GM10248 (cell line): Measurements from ENCODE around the gene KHSRP.

ENCODE experiments used
- CTCF ChIA-PET: fragments of 300-600 bp; sonication (Branson Sonifier 250); formaldehyde crosslinking; extraction: SDS; loops from one replicate; lab custom pipeline; 2021; ENCODE audit warnings: antibody characterized with exemption; lab: Yijun Ruan, JAX
- POLR2A ChIA-PET: fragments of 350-650 bp; sonication (Branson Sonifier 250); formaldehyde crosslinking; extraction: SDS; loops from one replicate; lab custom pipeline; 2020; ENCODE audit warnings: antibody characterized with exemption; lab: Yijun Ruan, JAX
- DNase-seq: peaks from one replicate; pipeline ENCODE4 v3.0.0; 2012; ENCODE audit errors: extremely low spot score
- TF ChIP-seq, protein P1 (sequence below): IDR thresholded peaks from 2 replicates; pipeline ENCODE4 v1.5.1; 2012; ENCODE audit warnings: mild to moderate bottlenecking, low read depth; ENCODE audit errors: extremely low read depth, missing control alignments, control extremely low read depth

Gene KHSRP

GRCh38 chr19:6393983-6394412 is 30.6 kb downstream of the KHSRP start:
- ChIA-PET POLR2A (interaction anchor here (0.5 to 1.4 kb wide), 4 partner anchors 12 to 606 kb away, joined by 3 to 6 read pairs (median 4); partner anchors contain the start of gene ALKBH7), CTCF (interaction anchor here (1.3 to 1.4 kb wide), 2 partner anchors 17 to 175 kb away, joined by 4 to 5 read pairs; no protein-coding TSS in a partner anchor)
- TF ChIP-seq, protein P1, sequence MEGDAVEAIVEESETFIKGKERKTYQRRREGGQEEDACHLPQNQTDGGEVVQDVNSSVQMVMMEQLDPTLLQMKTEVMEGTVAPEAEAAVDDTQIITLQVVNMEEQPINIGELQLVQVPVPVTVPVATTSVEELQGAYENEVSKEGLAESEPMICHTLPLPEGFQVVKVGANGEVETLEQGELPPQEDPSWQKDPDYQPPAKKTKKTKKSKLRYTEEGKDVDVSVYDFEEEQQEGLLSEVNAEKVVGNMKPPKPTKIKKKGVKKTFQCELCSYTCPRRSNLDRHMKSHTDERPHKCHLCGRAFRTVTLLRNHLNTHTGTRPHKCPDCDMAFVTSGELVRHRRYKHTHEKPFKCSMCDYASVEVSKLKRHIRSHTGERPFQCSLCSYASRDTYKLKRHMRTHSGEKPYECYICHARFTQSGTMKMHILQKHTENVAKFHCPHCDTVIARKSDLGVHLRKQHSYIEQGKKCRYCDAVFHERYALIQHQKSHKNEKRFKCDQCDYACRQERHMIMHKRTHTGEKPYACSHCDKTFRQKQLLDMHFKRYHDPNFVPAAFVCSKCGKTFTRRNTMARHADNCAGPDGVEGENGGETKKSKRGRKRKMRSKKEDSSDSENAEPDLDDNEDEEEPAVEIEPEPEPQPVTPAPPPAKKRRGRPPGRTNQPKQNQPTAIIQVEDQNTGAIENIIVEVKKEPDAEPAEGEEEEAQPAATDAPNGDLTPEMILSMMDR, result no peak
- no peak for DNase-seq

GRCh38 chr19:6393074-6393982 is 31.3 kb downstream of the KHSRP start, which contains the start of gene GTF2F1:
TSS of gene GTF2F1 (minus strand) at chr19:6393164. CDS start at chr19:6392995, 169 bp downstream.
- ChIA-PET POLR2A (interaction anchor here (0.6 to 1.4 kb wide), 4 partner anchors 11 to 206 kb away, joined by 4 to 6 read pairs (median 4); partner anchors contain the start of gene ALKBH7), CTCF (interaction anchor here (1.3 to 1.5 kb wide), 3 partner anchors 16 to 174 kb away, joined by 3 to 5 read pairs (median 4); no protein-coding TSS in a partner anchor)
- DNase-seq, result peak; percentile 98
- TF ChIP-seq, protein P1, result no peak

DNA sequence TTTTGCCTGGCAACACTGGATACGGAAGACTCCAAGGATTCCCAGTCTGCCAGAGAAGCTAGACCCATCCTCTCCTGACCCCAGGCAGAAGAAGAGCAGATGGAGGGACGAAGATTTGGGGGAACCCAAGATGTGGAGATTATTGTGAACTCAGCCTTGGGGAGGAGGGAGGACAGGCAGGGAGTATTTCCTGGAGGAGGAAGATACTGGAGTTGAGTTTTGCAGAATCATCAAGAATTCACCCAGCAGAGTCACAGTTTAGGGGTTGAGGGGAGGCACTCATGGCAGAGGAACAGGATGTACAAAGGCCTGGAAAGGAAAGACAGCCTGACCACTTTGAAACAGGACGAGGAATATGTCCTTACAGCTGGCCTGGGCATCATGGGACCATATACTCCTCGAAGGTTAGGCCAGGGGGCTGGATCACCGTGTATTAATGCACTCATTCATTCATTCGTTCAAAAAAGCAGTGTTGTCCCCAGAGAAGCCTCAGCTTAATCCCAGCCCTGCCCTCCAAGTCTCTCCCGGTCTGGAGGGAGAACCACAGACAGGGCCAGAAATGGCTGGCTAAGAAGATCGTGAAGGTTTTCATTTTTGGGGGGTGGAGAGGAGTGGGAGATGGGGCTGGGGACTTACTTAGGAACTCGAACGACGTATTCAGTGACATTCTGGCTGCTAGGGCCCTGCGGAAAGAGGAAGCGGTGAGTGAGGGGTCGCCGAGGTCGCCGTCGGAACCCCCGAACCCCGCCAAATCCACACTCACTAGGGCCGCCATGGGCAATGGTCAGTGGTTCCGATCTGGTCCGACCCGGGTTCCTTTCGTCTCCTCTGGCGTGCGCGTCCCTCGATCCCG is 32.2 kb downstream of the KHSRP start:
- DNase-seq, result no peak
- POLR2A ChIA-PET, result interaction anchor here (0.8 kb wide), 1 partner anchor 18 kb away, joined by 4 read pairs; no protein-coding TSS in a partner anchor
- TF ChIP-seq, protein P1, result no peak
- CTCF ChIA-PET, result interaction anchor here (1.3 to 1.5 kb wide), 2 partner anchors 15 to 174 kb away, joined by 3 to 4 read pairs; no protein-coding TSS in a partner anchor

GRCh38 chr19:6387372-6387771 is 37.2 kb downstream of the KHSRP start:
- no peak for DNase-seq
- TF ChIP-seq, protein P1, result no peak
- CTCF ChIA-PET, result no interaction called here
- POLR2A ChIA-PET, result no interaction called here

DNA sequence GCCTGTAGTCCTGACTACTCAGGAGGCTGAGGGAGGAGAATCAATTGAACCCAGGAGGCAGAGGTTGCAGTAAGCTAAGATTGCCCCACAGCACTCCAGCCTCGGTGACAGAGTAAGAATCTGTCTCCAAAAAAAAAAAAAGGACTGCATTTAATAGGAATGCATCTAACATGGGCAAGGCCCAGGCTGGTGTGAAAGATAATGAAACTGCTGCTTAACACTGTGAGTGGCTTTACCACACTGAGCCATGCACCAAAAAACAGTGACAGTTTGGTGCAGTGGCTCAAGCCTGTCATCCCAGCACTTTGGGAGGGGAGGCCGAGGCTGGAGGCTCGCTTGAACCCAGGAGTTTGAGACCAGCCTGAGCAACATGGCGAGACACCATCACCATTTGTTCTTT is 40.2 kb downstream of the KHSRP start:
- POLR2A ChIA-PET, result interaction anchor here (0.6 kb wide), 1 partner anchor 12 kb away, joined by 3 read pairs; no protein-coding TSS in a partner anchor
- TF ChIP-seq, protein P1, result no peak
- CTCF ChIA-PET, result no interaction called here
- no peak for DNase-seq
